ENCODE results near the gene PRKCA. TPM values are rescaled to one million over a fixed set of nuclear protein-coding genes. Genes with fewer than 3 reads are reported as not detected.

The PRKCA gene
- polyA plus RNA-seq, 2 of the 4 experiments (the other 2 are of a cell fraction) = 28.8 to 65.0 TPM

DNA sequence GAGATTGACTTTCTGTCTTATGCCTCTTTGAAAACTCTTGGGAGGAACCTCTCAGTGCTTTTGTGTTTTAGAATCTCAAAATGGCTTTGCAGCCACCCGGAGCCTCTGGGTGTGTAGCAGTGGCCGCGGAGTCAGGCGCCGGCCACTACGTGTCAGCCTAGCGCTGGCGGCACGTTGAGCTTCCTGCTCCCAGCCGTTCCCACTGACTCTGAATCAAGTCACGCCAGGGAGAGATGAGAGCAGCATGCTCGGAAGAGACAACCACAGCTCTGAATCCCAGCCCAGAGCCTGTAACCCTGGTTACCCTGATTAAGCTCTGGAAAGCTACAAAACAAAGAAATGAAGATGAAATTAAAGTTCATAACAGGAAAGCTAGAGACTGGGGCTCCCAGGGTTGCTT, 435.1 kb downstream of the PRKCA start:
- no peak for FAIRE-seq
- no peak for DNase-seq (ENCODE audit: low read depth in 1 of 2, low spot score in 1 of 2)
- no peak overlapping the region for H3K4me2 ChIP-seq
- no peak overlapping the region for H3K4me3 ChIP-seq
- ChIA-PET POLR2A (no interaction called here), CTCF (interaction anchor here (1.1 to 9.1 kb wide), 2 partner anchors 10 to 11 kb away, joined by 3 to 65 read pairs; no protein-coding TSS in a partner anchor)
- no peaks in the 10 kb centered on the region for H3K9me3 ChIP-seq
- ATAC-seq = no peak
- H3K27ac ChIP-seq = no peak overlapping the region
- H3K4me1 ChIP-seq = no peaks in the 10 kb centered on the region
- 94% methylated on average over 12 of the region's 12 CpGs for WGBS (ENCODE audit: missing lambda C conversion rate)
- TF ChIP-seq RFX5 (IDR thresholded peaks at IDR 0.05) (no peak), ZNF302 (CRISPR knock-in tag; IDR thresholded peaks at IDR 0.05) (no peak), MAZ (IDR thresholded peaks at IDR 0.05; ENCODE audit: borderline replicate concordance, low read depth, low read length) (no peak), MYC (IDR thresholded peaks at IDR 0.05; ENCODE audit: borderline replicate concordance, low read length) (no peak), NR3C1 (IDR thresholded peaks at IDR 0.05) (no peak), BHLHE40 (IDR thresholded peaks at IDR 0.05; ENCODE audit: low read depth, low read length) (no peak), HOXA7 (CRISPR knock-in tag; IDR thresholded peaks at IDR 0.05) (no peak), HDAC2 (IDR thresholded peaks at IDR 0.05) (no peak), RARB (CRISPR knock-in tag; IDR thresholded peaks at IDR 0.05) (no peak), HEYL (CRISPR knock-in tag; IDR thresholded peaks at IDR 0.05) (no peak), FOXS1 (CRISPR knock-in tag; IDR thresholded peaks at IDR 0.05) (no peak)
- TF ChIP-seq, protein P1, sequence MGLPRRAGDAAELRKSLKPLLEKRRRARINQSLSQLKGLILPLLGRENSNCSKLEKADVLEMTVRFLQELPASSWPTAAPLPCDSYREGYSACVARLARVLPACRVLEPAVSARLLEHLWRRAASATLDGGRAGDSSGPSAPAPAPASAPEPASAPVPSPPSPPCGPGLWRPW (IDR thresholded peaks at IDR 0.05) = no peak
- TF ChIP-seq, protein P2, sequence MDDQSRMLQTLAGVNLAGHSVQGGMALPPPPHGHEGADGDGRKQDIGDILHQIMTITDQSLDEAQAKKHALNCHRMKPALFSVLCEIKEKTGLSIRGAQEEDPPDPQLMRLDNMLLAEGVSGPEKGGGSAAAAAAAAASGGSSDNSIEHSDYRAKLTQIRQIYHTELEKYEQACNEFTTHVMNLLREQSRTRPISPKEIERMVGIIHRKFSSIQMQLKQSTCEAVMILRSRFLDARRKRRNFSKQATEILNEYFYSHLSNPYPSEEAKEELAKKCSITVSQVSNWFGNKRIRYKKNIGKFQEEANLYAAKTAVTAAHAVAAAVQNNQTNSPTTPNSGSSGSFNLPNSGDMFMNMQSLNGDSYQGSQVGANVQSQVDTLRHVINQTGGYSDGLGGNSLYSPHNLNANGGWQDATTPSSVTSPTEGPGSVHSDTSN (IDR thresholded peaks at IDR 0.05) = no peak
- TF ChIP-seq, protein P3, sequence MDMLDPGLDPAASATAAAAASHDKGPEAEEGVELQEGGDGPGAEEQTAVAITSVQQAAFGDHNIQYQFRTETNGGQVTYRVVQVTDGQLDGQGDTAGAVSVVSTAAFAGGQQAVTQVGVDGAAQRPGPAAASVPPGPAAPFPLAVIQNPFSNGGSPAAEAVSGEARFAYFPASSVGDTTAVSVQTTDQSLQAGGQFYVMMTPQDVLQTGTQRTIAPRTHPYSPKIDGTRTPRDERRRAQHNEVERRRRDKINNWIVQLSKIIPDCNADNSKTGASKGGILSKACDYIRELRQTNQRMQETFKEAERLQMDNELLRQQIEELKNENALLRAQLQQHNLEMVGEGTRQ (IDR thresholded peaks at IDR 0.05) = no peak
- TF ChIP-seq, protein P4, sequence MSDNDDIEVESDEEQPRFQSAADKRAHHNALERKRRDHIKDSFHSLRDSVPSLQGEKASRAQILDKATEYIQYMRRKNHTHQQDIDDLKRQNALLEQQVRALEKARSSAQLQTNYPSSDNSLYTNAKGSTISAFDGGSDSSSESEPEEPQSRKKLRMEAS (IDR thresholded peaks at IDR 0.05) = no peak

DNA sequence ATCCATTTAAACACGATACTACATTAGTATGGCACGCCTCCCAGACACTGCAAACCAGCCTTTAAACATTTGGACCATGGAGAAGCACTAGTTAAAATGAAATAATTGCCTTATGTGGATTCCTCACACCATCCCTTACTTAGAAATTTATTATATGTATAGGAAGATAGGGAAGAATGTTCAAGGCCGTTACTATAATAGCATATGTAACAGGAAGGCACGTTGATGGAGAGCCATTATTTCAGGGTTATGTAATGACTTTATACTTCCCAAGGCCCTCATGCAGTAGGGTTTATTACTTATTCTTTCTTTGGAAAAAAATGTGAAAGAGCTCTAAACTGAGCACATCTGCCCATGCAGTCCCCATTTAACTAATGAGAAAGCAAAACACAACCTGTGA, 435.9 kb downstream of the PRKCA start:
- no peak for DNase-seq (ENCODE audit: low read depth in 1 of 2, low spot score in 1 of 2)
- no peak overlapping the region for H3K27ac ChIP-seq
- H3K4me2 ChIP-seq = no peak overlapping the region
- no peak for FAIRE-seq
- H3K4me3 ChIP-seq = no peak overlapping the region
- ChIA-PET POLR2A (no interaction called here), CTCF (interaction anchor here (1.1 to 9.1 kb wide), 2 partner anchors 9 to 12 kb away, joined by 3 to 65 read pairs; no protein-coding TSS in a partner anchor)
- TF ChIP-seq, protein P1 (IDR thresholded peaks at IDR 0.05) = no peak
- TF ChIP-seq HOXB5 (CRISPR knock-in tag; IDR thresholded peaks at IDR 0.05) (no peak), MAFK (IDR thresholded peaks at IDR 0.05; ENCODE audit: partially characterized antibody) (no peak), CBX2 (IDR thresholded peaks at IDR 0.05; ENCODE audit: borderline replicate concordance, low read depth) (no peak), ZFP36 (IDR thresholded peaks at IDR 0.05; ENCODE audit: borderline replicate concordance, partially characterized antibody) (no peak), SREBF2 (IDR thresholded peaks at IDR 0.05) (no peak), RAD21 (conservative IDR thresholded peaks at IDR 0.05 in 1 of 2, IDR thresholded peaks at IDR 0.05 in 1 of 2) (no peak), HOXB13 (CRISPR knock-in tag; IDR thresholded peaks at IDR 0.05; ENCODE audit: low read depth) (no peak), HOXA7 (CRISPR knock-in tag; IDR thresholded peaks at IDR 0.05) (no peak), POLR2AphosphoS2 (conservative IDR thresholded peaks at IDR 0.05; ENCODE audit: low read length) (no peak), NR3C1 (IDR thresholded peaks at IDR 0.05) (no peak), RARB (CRISPR knock-in tag; IDR thresholded peaks at IDR 0.05) (no peak), TFCP2L1 (CRISPR knock-in tag; IDR thresholded peaks at IDR 0.05) (no peak), TP53 (CRISPR knock-in tag; IDR thresholded peaks at IDR 0.05) (no peak), FOXS1 (CRISPR knock-in tag; IDR thresholded peaks at IDR 0.05) (no peak), MAZ (IDR thresholded peaks at IDR 0.05; ENCODE audit: borderline replicate concordance, low read depth, low read length) (no peak)
- TF ChIP-seq, protein P4 (IDR thresholded peaks at IDR 0.05) = no peak
- TF ChIP-seq, protein P2 (IDR thresholded peaks at IDR 0.05) = no peak
- TF ChIP-seq, protein P5, sequence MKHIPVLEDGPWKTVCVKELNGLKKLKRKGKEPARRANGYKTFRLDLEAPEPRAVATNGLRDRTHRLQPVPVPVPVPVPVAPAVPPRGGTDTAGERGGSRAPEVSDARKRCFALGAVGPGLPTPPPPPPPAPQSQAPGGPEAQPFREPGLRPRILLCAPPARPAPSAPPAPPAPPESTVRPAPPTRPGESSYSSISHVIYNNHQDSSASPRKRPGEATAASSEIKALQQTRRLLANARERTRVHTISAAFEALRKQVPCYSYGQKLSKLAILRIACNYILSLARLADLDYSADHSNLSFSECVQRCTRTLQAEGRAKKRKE (CRISPR knock-in tag; IDR thresholded peaks at IDR 0.05; ENCODE audit: low read depth) = no peak
- no peak for ATAC-seq
- H3K4me1 ChIP-seq = no peaks in the 10 kb centered on the region
- WGBS (ENCODE audit: missing lambda C conversion rate) = 83% methylated on average over 4 of the region's 4 CpGs
- H3K9me3 ChIP-seq = no peaks in the 10 kb centered on the region
